NCI-H345 (cell line): ENCODE results near the gene RTL1.

Experiments
- DNase-seq: peaks from one replicate; lab custom pipeline; 2025; lab: John Stamatoyannopoulos, UW

The RTL1 gene

DNA sequence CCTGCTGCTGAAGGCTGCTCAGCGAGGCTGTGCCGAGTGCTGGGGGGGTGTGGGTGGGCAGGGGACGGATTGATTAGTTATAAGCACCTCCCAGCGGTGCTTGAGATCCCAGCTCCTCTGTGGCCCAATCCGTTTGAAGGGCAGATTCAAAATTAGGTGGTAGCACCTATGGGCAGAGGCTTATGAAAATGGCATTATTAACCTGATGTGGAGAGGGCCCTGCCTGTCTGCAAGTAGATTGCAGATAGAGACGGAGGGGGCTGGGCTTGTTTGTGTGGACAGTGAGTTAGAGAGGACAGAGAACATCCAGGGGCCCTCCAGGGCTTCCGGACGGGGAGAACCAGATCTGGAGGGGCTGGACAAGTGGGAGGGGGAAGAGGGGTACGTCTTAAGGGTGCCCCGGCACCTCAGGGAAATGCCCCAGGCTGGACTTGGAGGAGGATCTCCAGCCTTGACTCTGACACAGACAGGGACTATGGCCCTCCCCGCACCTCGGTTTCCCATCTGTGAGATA, at the start of gene RTL1:
Gene RTL1 (minus strand): TSS at position 51 of the 514 bp plus-strand sequence. CDS start 18,934 bp downstream, outside the sequence.
- DNase-seq = no peak

DNA sequence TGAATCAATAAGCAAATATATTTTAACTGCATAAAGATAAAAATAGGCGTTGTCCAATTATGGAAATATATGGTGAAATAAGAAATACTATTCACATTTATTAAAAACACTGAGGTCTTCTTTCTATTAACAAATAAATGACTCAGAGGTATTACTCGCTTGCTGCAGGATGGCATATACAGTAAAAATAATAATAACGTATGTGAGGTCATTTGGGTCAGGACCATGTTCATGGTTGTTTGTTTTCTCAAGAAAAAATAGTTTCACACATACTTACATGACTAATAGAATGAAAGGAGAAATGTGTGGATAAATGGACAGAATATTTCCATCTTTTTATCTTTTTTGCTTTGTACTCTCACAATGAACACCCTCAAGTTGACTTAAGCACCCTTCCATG, 46.5 kb upstream of the RTL1 start:
- DNase-seq = no peak

DNA sequence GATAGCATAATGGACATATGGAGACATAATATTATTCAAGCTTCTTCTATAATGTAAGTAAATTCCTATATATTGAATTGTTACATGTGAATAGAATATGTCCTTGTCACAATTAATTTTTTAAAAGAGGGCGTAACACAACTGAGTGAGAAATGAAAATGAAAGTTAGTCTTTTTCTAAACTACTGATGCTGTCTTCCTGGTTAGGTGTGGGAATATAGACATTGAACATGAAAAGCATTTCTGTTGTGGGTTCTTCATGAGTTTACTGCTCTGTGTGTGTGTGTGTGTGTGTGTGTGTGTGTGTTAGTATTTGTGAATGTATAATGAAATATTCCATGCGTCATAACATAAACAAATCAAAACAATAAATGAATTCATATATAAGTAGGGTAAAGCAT, 40.5 kb upstream of the RTL1 start:
- DNase-seq = no peak

DNA sequence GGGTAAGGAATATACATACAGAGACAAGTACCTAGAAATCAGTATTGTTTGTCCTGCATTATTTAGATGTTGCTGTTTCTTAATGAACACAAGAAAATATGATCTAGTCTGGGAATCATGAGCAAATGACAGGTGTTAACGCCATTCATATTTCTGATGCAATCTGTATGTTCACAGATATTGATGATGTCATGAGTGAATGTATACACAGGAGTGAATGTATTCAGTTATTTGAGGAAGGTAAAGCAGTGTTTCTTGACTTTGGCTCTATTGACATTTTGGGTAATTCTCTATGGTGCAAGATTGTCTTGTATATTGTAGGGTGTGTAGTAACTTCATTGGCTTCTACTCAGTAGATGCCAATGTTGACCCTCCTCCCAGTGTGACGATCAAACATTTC, 26.7 kb upstream of the RTL1 start:
- DNase-seq = no peak

DNA sequence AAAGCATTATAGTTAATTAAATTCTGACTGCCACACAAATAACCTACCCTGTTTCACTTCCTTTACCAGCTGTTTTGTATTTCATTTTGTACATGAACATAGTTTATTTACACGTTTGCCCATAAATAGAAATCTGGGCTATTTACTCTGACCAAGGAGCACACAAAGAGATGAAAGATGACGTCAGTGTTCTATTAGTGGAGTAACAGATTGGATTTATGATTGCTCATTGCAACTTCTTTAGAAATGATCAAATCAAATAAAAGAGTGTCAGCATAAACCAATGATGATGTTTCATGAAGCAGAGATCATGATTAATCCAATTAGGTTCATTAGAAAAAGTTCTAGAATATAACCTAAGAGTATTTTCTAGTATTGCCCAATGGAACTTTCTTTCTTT, 12.0 kb upstream of the RTL1 start:
- DNase-seq = no peak

DNA sequence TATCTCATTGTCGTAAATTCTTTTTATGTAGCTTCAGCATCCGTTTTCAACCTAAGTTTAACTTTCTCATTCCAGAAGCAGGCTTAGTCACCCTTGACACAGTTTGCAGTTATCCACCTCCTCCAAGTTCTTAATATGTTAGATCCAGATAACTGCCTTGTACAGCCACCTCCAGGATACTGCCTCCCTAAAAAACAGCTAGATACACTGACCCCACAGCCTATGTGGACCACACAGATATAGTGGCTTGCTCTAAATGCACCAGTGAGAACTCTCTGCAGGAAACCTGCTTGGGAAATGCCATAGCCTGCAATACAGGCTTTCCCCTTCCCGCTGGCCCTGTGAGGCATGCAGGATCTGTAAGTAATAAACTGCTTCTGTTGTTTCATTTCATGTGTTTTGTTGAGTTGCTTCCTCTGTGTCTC, 11.1 kb upstream of the RTL1 start:
- DNase-seq = no peak

DNA sequence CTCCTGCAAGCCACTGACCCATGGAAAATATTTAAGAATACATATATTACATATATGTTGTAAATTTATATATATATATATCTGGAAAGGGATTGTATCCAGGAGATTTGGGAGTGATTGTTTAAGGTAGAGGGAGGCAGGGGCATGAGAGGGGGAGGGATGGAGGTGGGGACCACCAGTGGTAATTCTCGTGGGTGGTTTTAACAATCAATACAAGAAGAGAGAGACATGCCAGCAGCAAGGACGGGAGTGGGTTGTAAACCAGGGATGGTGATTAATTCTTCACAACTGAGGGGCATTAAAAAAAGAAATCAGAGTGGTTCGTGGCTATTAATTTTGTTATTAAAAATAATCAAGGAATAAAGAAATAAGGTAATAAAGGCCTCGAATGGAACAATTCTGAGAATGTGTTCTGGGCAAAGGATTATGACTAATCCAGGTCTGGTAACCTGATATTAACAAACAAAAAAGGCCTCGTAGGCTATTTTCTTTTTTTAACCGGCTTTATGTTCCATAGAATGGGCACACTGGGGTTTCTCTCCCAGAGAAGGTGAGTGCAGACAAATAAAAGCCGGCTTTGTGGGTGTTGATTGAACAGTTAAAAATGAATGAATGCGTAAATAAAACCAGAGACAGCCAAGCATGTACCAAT, 8.3 kb upstream of the RTL1 start:
- DNase-seq = peak; percentile 56

DNA sequence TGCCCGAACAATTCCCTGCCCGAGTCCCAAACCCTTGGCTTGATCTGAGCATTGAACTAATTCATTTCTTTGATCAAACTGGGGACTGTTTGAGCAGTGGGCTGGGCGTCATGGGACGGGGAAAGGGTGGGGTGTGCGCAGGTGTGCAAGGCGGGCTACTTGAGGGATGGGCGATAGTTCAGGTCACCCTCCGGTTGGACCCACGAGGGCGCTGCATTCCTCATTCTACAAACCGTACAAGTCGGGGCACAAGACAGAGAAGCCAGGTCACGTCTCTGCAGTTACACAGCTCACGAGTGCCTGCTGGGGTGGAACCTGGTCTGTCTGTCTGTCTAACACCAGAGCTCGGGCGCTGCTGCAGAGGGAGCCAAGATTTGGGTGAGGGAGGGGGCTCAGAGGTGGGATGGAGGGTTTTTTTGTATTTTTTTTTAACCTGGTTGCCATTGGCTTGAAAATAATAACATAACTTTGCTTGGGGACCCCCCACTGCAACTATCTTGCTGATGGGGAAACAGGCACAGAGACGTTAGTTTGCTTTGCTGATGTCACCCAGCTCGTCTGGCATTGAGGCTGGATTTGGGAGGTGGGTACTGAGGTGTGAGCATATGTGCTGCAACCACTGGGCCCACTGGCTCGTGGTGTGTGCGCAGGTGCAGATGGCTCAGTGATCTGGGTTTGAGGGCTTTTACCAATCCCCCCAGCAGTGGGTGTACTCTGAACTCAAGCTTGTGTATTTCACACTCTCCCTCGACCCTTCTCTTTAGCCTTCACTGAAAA, 7.6 kb upstream of the RTL1 start:
- DNase-seq = no peak

DNA sequence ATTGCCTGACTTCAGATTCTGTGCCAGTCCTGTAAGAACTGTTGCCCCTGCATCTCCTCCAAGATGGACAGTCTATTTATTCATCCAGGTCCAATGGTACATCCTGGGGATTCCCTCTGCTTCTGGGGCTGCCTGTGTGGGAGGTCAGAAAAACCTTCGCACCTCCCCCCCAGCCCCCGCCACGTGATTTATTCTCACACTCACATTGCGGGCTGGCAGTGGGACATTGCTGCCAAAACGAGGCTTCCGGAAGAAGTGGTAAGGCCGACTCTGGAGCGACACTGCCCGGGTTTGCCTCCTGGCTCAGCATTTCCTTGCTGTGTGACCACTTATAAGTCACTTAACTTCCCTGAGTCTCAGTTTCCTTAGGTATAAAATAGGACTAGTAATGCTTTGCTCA, 5.9 kb upstream of the RTL1 start:
- no peak for DNase-seq

DNA sequence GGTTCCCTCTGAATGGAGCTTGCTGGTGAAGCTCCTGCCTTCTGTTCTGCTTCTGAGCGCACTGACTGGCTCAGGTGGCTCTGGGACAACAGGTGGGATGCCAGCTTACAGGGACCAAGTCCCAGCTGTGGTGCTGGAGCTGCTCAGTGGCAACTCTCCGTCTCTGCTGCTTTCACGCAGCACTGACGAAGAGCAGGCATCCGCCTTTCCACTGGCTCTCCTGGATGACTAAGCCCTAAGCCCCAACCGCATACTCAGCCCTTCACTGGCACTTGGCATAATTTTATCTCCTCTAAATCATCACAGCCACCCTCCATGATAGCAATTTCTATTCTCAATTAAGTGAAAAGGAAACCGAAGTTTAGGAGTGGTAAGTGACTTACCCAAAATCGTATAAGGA, 3.7 kb upstream of the RTL1 start:
- no peak for DNase-seq

DNA sequence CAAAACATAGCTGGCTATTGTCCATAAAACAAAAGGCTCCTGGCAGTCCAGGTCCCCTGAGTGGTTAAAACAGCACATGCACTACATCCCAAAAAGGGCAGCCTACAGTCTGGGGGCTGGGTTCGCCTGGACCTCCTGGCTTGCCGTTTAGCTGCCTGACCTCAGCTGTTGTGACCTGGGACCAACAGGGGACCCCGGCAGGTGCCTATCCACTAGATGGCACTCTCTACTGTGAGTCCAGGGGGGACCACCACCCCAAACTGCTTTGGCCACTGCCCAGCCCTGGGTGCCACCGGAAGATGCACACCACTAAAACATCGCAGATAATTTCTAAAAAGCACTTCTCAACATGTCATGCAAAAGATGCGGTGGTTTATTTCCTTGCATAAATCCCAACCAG, 2.9 kb upstream of the RTL1 start:
- no peak for DNase-seq

DNA sequence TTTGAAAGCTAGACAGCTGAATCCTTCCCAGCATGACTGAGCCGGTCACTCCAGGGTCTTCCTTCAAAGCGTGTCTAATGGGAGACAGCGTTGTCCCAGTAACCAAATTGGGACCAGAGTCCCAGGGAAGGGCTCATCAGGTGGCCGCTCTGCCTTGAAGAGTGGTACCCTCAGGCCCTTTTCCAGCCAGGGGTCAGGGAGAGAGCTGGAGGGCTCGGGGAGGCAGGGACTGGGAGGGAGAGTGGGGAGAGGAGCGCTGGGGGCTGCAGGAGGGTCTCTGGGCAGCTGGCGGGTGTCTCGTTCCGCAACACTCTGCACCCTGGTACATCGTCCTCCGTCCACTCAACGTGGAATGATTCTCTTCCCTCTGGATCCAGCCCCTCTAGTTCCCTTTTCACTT, 1.6 kb upstream of the RTL1 start:
- DNase-seq = no peak

DNA sequence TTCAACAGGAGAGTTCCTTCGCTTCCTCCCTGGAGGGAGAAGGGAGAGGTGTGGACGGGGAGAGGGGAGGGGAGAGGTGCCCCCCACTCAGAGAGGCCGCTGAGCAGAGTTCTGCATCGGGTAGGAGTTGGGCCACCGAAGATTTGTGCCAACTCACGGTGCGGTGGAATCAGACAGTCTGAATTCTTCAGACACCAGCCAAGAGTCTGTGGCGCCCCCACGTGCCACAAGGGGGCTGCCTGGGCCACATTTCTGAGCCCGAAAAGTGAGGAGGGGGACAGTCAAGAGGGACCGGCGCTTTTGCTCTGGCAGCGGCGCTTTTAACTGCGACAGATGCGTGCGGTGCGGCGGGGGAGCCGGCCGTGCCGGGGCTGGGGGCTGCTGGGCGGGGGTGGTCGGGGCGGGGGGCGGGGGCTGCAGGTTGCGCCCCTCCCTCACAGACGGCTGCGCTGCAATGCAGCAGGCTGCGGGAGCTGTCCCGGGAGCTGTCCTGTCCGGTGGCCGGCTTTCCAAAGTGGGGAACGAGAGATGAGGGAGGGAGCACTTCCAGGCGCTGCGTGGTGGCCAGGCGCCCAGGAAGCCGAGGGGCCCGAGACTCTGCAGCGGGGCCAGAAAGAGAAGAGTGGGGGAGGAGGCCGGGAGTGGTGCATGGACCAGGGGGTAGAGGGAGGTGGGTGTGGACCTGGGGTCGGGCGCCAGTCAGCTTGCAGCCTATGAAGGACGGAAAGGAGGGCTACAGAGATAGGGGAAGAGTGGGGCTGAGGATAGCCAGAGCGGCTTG, 975 bp upstream of the RTL1 start:
- DNase-seq = peak; percentile 16

DNA sequence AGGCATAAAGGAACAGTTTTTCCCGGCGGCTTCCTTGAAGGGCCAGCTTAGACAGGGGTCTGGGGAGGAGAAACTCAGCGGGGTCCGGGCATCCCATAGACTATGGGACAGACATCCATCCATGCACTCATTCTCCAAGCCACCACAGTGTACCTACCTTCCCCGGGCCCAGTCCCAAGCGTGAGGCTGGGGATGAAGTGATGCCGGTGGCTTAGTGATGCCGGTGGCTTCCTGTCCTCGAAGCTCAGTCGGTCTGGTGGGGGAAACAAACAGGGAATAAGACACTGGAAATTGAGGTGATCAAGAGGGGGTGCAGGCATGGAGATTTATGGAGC, 421 bp downstream of the RTL1 start:
- no peak for DNase-seq

DNA sequence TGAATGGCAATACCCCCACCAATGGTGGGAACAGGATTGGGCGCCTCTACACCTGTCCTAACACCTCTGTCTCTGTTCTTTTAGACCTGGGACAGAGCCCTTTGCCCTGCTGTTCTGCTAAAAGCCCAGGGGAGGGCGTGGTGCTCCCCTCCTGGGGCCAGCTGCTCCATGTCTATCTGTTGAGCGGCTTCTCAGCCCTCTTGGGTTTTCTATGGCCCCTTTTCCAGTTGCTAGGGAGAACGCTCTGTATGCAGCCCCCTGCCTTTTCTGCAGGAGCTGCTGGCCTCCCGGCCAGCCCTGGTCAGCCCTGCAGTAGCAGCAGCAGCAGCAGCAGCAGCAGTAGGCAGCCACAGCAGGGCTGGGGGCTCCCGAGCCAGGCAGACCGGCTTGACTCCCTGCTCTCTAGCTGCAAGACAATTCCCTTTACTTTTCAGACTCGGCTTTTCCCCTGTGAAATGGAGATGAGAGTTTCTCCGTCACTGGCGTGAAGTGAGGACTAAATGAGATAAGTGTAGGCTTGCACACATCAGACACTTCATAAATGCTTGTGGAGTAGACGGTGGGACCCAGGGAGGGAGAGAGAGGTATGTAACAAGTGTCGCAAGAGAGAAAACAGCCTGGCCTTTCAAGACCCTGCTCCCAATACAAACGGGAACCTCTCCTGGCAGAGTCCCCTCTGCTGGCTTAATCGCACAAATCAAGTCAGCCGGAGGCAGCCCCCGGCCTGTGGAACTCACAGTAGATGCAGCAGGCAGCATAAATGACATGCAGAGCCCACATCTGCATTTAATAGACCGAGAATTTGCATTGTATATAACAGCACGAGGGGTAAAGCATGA, 1.0 kb downstream of the RTL1 start:
- DNase-seq = no peak

DNA sequence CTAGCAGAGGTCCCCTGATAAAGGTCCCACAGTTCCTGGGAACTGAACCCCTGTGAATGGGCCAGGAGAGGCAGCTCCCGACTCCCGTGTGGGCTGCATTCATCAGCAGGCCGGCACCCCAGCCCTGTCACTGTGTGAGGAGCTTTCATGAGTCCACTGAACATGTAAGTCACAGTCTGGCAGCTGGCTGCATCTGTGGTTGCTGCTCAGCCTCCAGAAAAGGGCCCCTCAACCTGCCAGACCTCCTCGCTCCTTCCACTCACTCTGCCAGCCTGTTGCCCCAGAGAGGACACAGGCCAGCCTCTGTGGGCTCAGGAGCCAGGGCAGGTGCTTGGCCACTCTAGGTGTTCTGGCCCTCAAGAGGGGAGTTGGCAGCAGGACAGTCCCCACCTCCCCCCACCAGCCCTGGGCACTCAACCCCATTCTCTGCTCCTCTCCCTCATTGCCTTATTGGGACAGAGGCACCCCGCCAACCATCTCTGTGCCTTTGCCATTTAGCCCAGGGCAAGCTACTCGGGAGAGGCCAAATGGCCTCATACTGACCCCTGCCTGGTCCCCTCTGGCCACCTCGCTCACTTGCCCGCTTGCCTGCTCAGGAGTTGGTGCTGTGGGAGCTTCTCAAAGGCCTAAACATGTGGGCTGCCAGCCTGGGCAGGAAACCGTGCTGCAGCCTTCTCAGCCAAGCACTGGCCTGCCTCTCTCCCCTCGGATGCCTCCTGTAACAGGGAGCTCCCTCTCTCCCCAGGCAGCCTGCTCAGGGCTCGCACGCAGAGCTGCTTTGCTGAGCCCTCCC, 1.9 kb downstream of the RTL1 start:
- DNase-seq = no peak

DNA sequence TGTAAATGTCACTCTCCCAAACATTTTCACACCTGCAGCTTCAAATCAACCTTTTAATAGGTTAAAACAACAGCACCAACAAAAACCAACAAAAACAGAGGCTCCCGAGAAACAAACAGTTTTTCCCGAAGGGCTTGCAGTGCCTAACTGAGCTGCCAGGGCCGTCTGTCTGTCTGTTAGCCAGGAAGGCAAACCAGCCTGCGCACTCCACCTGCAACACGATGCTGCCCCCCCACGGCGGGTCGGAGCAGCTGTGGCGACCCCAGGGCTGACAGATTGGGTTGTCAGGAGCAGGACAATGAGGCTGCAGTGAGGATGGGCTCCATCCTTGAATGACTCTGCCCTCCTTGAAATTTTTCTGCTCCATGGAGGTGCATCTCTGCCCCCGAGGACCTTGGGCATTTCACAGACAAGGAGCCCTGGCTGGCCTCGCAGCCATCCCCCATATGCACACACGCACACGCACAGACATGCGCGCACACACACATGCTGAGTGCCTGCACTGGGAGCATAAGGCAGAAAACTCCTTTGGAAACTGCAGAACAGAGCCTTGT, 2.6 kb downstream of the RTL1 start:
- peak; percentile 74 for DNase-seq

DNA sequence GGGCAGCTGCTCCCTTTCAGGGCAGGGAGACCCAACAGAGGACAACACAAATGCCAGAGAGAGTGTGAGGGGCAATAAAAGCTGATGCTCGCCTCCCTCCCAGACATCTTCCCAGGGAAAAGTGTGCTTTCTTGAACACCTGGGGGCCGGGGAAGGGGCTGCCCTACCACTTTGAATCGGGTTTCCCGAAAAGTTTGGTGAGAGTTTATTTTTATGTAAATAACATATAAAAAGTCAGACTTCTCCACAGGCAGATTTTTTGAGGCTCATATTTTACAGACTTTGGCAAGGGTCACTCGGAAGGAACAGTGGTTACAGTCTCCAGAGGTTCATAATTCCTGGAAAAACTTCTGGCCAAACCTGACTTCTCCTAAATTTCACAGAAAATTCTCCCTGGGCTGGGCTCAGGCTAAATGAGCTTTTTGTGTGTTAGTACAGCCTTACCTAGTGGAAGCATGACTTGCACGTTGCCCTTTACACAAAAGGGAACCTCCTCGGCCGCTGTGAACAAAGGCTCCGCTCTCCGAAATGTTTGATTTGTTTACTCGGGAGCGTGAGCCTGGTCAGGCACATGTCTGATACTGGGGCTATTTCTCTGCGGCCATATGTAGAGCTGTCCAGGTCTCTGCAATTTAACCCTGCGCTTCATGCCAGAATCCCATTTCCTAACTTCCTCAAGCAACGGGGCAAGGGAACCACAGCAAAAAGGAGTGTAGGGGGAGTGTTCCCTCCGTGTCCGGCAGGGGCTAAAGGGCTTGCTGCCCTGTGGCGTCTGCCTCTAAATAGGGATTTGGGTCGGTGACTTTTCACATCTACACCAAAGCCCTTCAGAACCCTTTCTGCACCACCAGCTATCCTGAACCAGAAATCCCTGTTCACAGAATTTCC, 3.4 kb downstream of the RTL1 start:
- peak; percentile 68 for DNase-seq

DNA sequence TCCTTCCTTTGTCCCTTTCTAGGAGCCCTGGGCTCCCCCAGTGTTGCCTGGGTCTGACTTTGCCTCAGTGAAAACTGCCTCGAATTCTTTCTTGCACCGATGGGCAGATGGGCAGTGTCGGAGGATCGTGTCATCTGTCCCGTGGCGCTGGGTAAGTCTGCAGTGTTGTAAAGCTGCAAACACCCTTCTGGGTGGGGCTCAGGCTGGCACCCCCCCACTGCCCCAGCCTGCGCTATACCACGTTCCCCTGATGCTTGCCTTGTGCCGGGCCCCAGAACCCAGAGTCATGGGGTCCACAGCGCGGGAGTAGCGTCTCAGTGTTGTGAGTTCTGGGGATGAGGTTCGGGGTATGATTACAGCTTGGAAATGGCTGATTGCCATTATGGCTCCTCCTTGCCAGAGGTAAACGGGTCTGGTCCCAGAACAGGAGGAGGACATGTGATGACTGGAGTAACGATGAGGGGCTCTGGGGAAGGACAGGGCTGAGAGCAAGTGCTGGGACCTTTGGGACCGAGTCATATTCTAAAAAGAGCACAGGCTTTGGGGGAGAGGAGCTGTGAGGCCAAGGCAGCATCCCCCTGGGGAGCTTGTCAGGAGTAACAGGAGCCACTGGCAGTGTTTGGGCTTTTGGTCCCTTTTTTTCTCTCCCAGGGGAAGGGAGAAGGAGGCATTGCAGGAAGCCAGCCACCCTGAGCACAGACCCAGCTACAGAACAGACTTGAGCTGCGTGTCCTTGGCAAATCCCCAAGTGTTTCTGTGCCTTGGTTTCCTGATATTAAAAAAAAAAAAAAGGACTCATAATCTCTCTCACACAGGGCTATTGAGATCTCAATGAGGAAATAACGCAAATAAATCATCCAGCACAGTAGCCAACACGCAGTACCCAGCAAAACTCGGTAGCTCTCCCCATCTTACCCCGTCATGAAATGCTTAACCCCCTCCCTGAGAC, 4.3 kb downstream of the RTL1 start:
- peak; percentile 64 for DNase-seq
